ENCODE data around the gene RNF126.

- TF ChIP-seq REST (IDR thresholded peaks at IDR 0.05; ENCODE audit: insufficient read depth in 1 of 2, low read depth in 2 of 2, low read length in 1 of 2) (no peak), TCF7L2 (IDR thresholded peaks at IDR 0.05; ENCODE audit: low read depth, low read length) (no peak), CTCF (IDR thresholded peaks at IDR 0.05) (no peak), POLR2AphosphoS5 (IDR thresholded peaks at IDR 0.05; ENCODE audit: low read depth, low read length) (no peak)
Observed at GRCh38 chr19:703651-704446, 40.8 kb upstream of the RNF126 start.

Data from Panc1 (cell line).